Astrocyte of the cerebellum (primary cell): Measurements from ENCODE around the gene DCDC2.
"Not testable (repeated sequence)": the region's sequence is repeated elsewhere in the genome, so short reads cannot be mapped to it uniquely, and the experiment has no call there.

ENCODE experiments used
- DNase-seq: peaks from one replicate; pipeline ENCODE4 v3.0.0-alpha.2; 2011; ENCODE audit warnings: low read depth
- H3K4me3 ChIP-seq: 2 replicates; pipeline ENCODE4 v1.5.1; 2011; ENCODE audit warnings: mild to moderate bottlenecking, low read depth, low read length, moderate library complexity
- in situ Hi-C: cut with HindIII; loops from 2 replicates; pipeline ENCODE4 v1.10.0; 2017; ENCODE audit warnings: low sequenced_read_pairs
- TF ChIP-seq, protein P1 (sequence below): IDR thresholded peaks from 2 replicates; pipeline ENCODE4 v1.5.1; 2012; ENCODE audit warnings: low read length, low read depth, moderate library complexity, mild to moderate bottlenecking; ENCODE audit errors: missing control alignments

DCDC2 gene

DNA sequence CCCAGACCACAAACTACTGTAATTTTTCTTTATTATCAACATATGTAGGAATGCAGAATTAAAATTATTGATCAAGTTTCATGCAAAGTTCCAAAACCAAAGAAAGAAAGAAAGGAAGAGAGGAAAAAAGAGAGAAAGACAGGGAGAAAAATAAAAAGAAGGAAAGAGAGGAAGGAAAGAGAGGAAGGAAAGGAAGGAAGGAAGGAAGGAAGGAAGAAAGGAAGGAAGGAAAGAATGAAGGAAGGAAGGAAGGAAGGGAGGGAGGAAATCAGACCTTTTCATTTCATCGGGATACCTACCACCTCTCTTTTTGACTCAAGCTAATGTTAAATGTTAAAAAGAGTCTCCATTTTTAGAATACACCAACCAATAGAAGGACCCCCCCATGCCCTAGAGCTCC lies 31.9 kb downstream of the DCDC2 start:
- in situ Hi-C loops = no loop called here
- no peak overlapping the region for H3K4me3 ChIP-seq
- no peak for DNase-seq
- TF ChIP-seq, protein P1, sequence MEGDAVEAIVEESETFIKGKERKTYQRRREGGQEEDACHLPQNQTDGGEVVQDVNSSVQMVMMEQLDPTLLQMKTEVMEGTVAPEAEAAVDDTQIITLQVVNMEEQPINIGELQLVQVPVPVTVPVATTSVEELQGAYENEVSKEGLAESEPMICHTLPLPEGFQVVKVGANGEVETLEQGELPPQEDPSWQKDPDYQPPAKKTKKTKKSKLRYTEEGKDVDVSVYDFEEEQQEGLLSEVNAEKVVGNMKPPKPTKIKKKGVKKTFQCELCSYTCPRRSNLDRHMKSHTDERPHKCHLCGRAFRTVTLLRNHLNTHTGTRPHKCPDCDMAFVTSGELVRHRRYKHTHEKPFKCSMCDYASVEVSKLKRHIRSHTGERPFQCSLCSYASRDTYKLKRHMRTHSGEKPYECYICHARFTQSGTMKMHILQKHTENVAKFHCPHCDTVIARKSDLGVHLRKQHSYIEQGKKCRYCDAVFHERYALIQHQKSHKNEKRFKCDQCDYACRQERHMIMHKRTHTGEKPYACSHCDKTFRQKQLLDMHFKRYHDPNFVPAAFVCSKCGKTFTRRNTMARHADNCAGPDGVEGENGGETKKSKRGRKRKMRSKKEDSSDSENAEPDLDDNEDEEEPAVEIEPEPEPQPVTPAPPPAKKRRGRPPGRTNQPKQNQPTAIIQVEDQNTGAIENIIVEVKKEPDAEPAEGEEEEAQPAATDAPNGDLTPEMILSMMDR = no peak

DNA sequence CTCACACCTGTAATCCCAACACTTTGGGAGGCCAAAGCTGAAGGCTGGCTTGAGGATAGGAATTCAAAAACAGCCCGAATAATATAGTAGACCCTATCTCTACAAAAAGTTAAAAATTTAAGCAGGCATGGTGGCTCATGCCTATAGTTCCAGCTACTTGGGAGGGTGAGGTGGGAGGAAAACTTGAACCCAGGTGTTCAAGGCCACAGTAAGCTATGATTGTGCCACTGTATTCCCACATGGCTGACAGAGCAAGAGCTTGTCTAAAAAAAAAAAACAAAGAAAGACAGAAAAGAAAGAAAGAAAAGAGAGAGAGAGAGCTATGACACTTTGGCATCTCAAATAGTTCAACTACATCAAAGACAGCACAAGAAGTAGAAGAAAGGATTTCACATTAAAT lies 33.2 kb downstream of the DCDC2 start:
- no peak for DNase-seq
- H3K4me3 ChIP-seq = no peak overlapping the region
- in situ Hi-C loops = no loop called here
- TF ChIP-seq, protein P1 = no peak

DNA sequence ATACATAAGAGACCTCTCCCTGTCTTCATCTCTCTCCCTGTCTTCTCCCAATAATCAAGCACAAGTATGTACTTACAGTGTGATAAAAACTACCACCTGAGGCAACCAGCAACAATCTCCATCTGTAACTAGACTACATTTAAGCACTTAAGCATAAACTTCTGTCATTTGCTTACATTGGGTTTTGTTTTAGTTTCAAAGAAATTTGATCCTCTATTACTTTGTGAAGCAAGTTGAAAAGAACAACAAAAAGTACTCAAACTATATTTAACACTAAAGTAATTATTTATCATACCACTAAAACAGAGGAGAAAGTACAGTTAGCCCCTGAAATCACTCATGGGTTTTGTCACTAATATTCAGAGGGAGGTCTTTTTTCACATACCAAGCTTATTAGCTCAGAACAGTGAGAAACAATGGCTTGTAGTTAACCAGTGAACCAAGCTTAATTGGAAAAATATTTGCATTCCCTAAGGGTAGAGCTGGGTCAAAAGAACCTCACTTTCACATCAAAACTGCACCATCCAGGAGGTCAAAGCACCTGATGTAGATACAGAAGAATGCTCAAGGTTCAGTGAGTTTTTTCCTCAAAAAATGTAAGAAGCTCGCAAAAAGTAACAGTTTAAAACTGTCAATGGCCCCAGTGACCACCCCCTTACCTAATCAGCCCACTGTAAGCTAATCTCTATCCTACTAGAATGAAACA lies 34.1 kb downstream of the DCDC2 start:
- TF ChIP-seq, protein P1 = no peak
- DNase-seq = peak; percentile 73
- in situ Hi-C loops = no loop called here
- H3K4me3 ChIP-seq = no peak overlapping the region

DNA sequence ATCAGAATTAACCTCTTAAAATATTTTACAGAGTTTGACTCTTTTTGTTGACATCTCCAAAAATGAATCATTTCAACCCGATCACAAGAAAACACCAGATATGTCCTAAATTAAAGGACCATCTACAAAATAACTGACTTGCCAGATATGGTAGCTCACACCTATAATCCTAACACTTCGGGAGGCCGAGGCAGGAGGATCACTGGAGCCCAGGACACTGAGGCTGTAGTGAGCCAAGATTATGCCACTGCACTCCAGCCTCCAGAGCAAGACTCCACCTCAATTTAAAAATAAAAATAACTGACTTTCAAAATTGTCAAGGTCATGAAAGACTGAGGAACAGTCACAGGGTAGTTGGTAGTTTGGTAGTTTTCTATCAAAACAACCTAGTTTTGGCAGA lies 34.9 kb downstream of the DCDC2 start:
- H3K4me3 ChIP-seq = no peak overlapping the region
- no peak for DNase-seq
- in situ Hi-C loops = no loop called here
- TF ChIP-seq, protein P1 = no peak

DNA sequence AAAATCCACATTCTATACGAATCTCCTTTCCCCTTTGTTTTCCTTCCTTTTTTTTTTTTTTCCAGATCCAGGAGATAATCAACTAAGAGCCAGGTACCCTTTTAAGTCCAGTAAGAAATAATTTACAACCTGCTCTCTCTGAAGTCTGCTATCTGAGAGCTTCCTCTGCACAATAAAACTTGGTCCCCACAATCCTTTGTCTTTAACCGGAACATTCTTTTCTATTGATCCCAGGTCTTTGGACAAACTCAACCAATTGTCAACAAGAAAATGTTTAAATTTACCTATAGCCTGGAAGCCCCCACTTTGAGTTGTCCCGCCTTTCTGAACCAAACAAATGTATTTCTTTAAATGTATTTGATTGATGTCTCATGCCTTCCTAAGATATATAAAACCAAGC lies 35.4 kb downstream of the DCDC2 start:
- H3K4me3 ChIP-seq, in situ Hi-C loops, DNase-seq: not testable (repeated sequence)

DNA sequence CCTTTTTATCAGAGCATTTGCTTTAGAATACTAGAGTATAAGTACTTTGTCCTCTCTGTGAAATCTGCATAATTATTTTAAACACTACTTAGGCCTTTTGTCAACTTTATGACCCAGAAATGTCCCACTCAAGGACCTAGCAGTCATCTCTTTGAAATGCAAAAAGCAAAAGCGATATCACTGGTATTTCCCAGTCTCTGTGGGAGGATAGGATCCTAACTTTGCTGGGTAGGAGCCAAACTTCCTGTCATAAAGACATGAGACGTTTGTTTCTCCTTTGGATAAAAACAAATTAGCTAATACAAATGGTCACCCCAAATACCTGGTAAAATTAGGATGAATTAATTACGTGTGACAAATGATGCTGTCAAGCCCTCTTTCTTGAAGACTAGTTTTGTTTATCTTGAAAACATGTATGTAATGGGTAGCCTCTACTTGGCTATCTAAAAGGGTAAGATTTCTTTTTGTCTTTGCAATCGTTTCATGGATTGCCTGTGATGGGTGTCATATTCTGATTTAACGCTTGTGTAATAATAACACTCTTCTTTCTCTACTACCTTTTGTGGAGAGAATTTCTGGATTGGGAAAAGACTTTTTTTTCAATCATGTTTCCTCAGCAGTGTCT lies 36.2 kb downstream of the DCDC2 start:
- no peak overlapping the region for H3K4me3 ChIP-seq
- in situ Hi-C loops = no loop called here
- no peak for DNase-seq
- TF ChIP-seq, protein P1 = no peak

DNA sequence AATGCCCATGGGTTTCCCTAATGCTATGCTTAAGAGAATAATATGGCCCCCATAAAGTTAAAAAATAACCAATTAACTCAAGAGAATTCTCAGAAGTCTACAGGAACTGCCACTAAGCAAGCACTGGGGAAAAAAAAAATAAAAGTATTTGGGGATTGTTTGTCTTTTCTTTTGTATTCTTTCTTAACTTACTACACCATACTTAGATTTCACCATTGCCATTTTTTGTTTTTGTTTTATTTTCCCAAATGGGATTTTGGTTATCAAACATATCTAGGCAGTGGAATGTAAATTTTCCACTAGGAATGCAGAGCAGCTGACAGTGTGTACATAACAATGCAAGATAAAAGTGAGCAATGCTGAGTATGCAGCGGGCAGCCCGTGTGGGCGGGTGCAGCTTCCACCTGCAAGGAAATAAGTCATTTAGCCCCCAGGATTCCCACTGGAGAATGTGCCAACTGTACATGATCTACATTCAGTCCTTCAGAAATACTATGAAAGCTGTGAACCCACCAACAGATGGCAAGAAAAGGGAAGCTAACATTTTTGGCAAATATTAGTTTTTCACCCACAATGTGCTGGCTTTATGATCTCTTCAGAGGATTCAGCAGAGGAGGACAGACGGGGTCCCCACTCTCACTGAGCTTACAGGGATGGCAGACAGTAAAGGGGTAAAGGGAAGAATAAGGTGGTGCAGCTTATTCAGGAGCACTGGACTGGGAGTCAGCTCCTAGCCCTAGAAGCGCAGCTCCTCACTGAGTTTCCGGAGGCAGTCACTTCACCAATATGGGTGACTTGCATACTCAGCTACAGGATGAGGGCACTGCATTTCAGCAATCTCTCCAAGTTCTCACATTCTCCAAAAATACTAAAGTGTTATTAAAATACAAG lies 44.4 kb downstream of the DCDC2 start:
- in situ Hi-C loops = no loop called here
- TF ChIP-seq, protein P1 = no peak
- DNase-seq = peak; percentile 73
- no peak overlapping the region for H3K4me3 ChIP-seq

DNA sequence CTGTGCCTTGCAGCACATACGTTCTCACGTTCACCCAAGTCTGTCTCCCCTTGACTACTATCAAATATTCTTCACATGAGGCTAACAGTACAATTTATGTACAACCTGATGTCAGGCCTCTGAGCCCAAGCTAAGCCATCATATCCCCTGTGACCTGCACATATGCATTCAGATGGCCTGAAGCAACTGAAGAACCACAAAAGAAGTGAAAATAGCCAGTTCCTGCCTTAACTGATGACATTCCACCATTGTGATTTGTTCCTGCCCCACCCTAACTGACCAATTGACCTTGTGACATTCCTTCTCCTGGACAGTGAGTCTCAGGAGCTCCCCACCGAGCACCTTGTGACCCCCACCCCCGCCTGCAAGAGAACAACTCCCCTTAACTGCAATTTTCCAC lies 46.1 kb downstream of the DCDC2 start:
- DNase-seq, in situ Hi-C loops, H3K4me3 ChIP-seq: not testable (repeated sequence)
